A673 (cell line): ENCODE data around the gene KIAA0753. TPM values are rescaled to one million over a fixed set of nuclear protein-coding genes. Genes with fewer than 3 reads are reported as not detected.

Experiments
- BruUV-seq: library from RNA; stranded (reverse); fragments of 400-500 nt; replicated peaks from 2 replicates; lab custom pipeline; 2021; lab: Mats Ljungman, UMichigan
- CTCF ChIA-PET: fragments of 300-600 bp; sonication (Branson Sonifier 250); formaldehyde crosslinking; loops from one replicate; lab custom pipeline; 2022; ENCODE audit warnings: antibody characterized with exemption; lab: Charles Lee
- POLR2A ChIA-PET: fragments of 300-600 bp; sonication (Branson Sonifier 250); formaldehyde crosslinking; loops from one replicate; lab custom pipeline; 2022; ENCODE audit warnings: antibody characterized with exemption; ENCODE audit not compliant: low non-redundant PET; lab: Charles Lee
- DNase-seq: peaks from one replicate; pipeline ENCODE4 v3.0.0-alpha.2; 2015; ENCODE audit warnings: low spot score
- H3K27ac ChIP-seq: fragments of 200-600 bp; sonication (generic); 2 replicates; pipeline ENCODE4 v1.5.1; 2016; ENCODE audit warnings: mixed run types, low read depth, mild to moderate bottlenecking, mixed read lengths, antibody characterized with exemption, low read length; ENCODE audit not compliant: poor library complexity, severe bottlenecking
- H3K27me3 ChIP-seq: fragments of 200-600 bp; sonication (generic); replicated peaks from 2 replicates; pipeline ENCODE4 v1.6.1; 2017; ENCODE audit warnings: mixed run types, low read depth, mild to moderate bottlenecking, mixed read lengths, antibody characterized with exemption, low read length; ENCODE audit not compliant: insufficient read depth, poor library complexity
- H3K36me3 ChIP-seq: fragments of 200-600 bp; sonication (generic); 2 replicates; pipeline ENCODE4 v1.6.1; 2016; ENCODE audit warnings: mixed run types, mild to moderate bottlenecking, mixed read lengths, antibody characterized with exemption, low read length; ENCODE audit not compliant: insufficient read depth, poor library complexity, severe bottlenecking
- H3K4me1 ChIP-seq: fragments of 200-600 bp; sonication (generic); 2 replicates; pipeline ENCODE4 v1.6.1; 2017; ENCODE audit warnings: mixed run types, mild to moderate bottlenecking, mixed read lengths, antibody characterized with exemption, low read length; ENCODE audit not compliant: insufficient read depth, poor library complexity, severe bottlenecking
- H3K4me3 ChIP-seq: fragments of 200-600 bp; sonication (generic); 2 replicates; pipeline ENCODE4 v1.5.1; 2016; ENCODE audit warnings: low read depth, mixed run types, mild to moderate bottlenecking, mixed read lengths, low read length; ENCODE audit not compliant: poor library complexity, severe bottlenecking
- H3K9me3 ChIP-seq: fragments of 200-600 bp; sonication (generic); 2 replicates; pipeline ENCODE4 v1.6.1; 2016; ENCODE audit warnings: mixed run types, low read depth, mild to moderate bottlenecking, mixed read lengths, antibody characterized with exemption, low read length; ENCODE audit not compliant: poor library complexity, severe bottlenecking
- EZH2 ChIP-seq: fragments of 200-600 bp; sonication (generic); IDR thresholded peaks from 2 replicates; pipeline ENCODE4 v1.6.1; 2017; ENCODE audit warnings: borderline replicate concordance, low read depth, mild to moderate bottlenecking, mixed read lengths, antibody characterized with exemption, low read length; ENCODE audit not compliant: poor library complexity, severe bottlenecking
- intact Hi-C: fragments of 100-400 bp; cut with micrococcal nuclease; formaldehyde crosslinking; loops from one replicate; pipeline ENCODE4 v1.10.0; 2022; ENCODE audit not compliant: unreplicated experiment
- total RNA-seq: library from RNA; stranded (reverse); gene quantifications from 2 replicates; pipeline ENCODE4 v1.2.3, GENCODE V29; 2021
- TF ChIP-seq, protein P1 (sequence below): fragments of 300-800, 200-600 bp; sonication (generic); conservative IDR thresholded peaks from 2 replicates; pipeline ENCODE4 v1.5.1; 2017; ENCODE audit warnings: low read depth, mild to moderate bottlenecking, antibody characterized with exemption, low read length, moderate library complexity, mixed read lengths

The KIAA0753 gene
- total RNA-seq, 1 experiment from 2014 or later: 41.2 TPM

DNA sequence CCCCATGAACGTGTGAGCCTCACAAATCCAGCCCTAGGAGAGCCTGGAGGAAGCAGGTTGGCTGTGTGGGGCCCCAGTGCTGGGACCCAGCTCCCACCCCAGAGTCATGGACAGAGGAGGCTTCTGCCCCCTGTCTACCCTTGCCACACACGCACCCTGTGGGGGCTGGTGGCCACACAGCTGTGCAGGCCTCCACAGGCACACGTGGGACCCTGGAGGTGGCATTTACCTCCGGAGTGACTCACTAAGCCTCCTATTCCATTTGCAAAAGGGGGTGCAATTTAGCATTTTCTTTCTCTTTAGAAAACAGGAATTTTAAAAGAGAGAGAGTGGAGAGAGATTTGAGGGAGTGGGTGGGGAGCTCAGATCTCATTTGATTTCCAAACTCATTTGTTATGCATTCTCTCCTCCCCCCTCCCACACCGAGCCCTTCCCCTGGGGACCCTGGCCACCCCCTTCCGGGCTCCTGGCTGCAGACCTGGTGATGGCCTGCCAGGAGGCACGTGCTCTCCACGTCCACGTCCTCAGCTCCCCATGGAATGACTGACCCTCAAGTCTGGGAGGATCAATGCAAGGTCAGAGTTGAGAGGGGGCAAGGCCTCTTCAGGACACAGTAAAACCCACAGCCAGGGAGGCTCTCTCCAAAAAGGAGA is 91.0 kb downstream of the KIAA0753 start:
- no peak for TF ChIP-seq EZH2
- TF ChIP-seq, protein P1, sequence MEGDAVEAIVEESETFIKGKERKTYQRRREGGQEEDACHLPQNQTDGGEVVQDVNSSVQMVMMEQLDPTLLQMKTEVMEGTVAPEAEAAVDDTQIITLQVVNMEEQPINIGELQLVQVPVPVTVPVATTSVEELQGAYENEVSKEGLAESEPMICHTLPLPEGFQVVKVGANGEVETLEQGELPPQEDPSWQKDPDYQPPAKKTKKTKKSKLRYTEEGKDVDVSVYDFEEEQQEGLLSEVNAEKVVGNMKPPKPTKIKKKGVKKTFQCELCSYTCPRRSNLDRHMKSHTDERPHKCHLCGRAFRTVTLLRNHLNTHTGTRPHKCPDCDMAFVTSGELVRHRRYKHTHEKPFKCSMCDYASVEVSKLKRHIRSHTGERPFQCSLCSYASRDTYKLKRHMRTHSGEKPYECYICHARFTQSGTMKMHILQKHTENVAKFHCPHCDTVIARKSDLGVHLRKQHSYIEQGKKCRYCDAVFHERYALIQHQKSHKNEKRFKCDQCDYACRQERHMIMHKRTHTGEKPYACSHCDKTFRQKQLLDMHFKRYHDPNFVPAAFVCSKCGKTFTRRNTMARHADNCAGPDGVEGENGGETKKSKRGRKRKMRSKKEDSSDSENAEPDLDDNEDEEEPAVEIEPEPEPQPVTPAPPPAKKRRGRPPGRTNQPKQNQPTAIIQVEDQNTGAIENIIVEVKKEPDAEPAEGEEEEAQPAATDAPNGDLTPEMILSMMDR: no peak
- DNase-seq: no peak
- H3K4me3 ChIP-seq: no peak overlapping the region
- ChIA-PET CTCF (no interaction called here), POLR2A (no interaction called here)
- no peaks in the 10 kb centered on the region for H3K9me3 ChIP-seq
- no peak overlapping the region for H3K27ac ChIP-seq
- no peaks in the 10 kb centered on the region for H3K4me1 ChIP-seq
- peaks cover 4% of the 10 kb centered on the region for H3K27me3 ChIP-seq
- no peaks in the 10 kb centered on the region for H3K36me3 ChIP-seq
- BruUV-seq: no TSS peak
- intact Hi-C loops: no loop called here

DNA sequence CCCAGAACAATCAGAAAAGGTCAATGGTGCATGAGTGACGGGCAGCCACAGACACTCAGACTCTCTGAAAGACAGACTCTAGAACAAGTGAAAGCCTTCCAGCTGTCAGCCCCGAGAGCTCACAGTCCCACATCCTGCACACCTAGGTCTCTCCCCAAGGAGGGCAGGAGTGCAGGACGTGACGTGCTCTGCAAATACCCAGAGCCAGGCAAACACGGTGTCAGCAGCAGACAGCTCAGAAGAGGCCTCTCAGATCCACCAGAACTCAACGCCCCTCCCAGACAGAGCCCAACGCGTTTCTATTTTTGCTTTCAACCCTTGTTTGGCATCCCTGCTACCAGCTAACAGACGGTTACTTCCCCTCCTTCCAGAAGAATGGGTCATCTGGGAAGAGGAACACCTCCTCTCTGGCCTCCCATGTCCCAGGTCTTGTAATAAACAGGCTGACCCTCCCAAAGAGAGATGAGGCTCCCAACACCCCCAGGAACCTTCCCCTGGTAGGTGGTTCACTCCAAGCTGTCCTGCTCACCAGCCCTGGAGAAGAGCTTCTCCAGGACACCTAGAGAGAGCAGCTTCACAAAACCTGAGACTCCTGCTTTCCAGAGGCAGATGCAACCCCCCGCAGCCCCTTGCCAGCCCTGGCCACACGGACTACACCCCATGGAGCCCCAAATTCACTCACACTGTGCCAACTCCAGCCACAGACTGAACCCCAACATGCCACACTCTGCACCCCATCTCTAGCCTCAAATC is 91.8 kb downstream of the KIAA0753 start:
- Histone ChIP-seq H3K9me3 (no peaks in the 10 kb centered on the region), H3K27ac (no peak overlapping the region), H3K27me3 (no peaks in the 10 kb centered on the region), H3K36me3 (no peaks in the 10 kb centered on the region), H3K4me1 (no peaks in the 10 kb centered on the region), H3K4me3 (no peak overlapping the region)
- intact Hi-C loops: no loop called here
- TF ChIP-seq EZH2: no peak
- TF ChIP-seq, protein P1: no peak
- DNase-seq: no peak
- ChIA-PET CTCF (no interaction called here), POLR2A (no interaction called here)
- no TSS peak for BruUV-seq

DNA sequence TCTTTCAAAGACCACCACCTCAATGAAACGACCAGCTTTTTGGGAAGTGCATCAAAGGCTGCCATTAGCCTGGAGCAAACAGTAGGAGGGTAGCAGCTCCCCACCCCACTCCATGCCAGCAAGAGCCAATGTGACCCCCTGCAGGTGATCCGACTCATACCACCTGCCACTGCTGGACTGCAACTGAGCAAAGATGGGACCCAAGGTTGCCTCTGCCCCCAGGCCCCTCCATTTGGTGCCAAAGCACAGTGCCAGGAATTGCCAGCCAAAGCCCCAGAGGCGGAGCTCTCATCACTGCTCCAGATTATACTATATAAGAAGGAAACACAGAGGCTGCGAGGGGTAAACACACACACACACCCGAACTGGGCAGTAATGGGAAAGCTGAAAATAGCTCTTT is 92.5 kb downstream of the KIAA0753 start:
- no TSS peak for BruUV-seq
- Histone ChIP-seq H3K9me3 (no peaks in the 10 kb centered on the region), H3K27me3 (no peaks in the 10 kb centered on the region), H3K4me1 (no peaks in the 10 kb centered on the region), H3K27ac (no peak overlapping the region), H3K4me3 (no peak overlapping the region), H3K36me3 (no peaks in the 10 kb centered on the region)
- no peak for DNase-seq
- CTCF ChIA-PET: no interaction called here
- TF ChIP-seq, protein P1: no peak
- no peak for TF ChIP-seq EZH2
- POLR2A ChIA-PET: no interaction called here
- intact Hi-C loops: no loop called here
